ENCODE results near the gene MIEN1.
"Not testable (repeated sequence)": the region's sequence is repeated elsewhere in the genome, so short reads cannot be mapped to it uniquely, and the experiment has no call there.

The MIEN1 gene

GRCh38 chr17:39730095-39730921, at the start of gene MIEN1:
Gene MIEN1 (minus strand): TSS chr17:39730532. CDS start chr17:39730495, 37 bp downstream.
- DNase-seq (ENCODE audit: low read depth in 2 of 2): peak; percentile 88 to 97

- DNase-seq (ENCODE audit: low read depth in 2 of 2): no peak
Observed at GRCh38 chr17:39777534-39778365, 47.4 kb upstream of the MIEN1 start.

- no peak for DNase-seq (ENCODE audit: low read depth in 2 of 2)
Observed at GRCh38 chr17:39776252-39776651, 45.9 kb upstream of the MIEN1 start.

- no peak for DNase-seq (ENCODE audit: low read depth in 2 of 2)
Observed at GRCh38 chr17:39775031-39775430, 44.7 kb upstream of the MIEN1 start.

- no peak for DNase-seq (ENCODE audit: low read depth in 2 of 2)
Observed at GRCh38 chr17:39774047-39774446, 43.7 kb upstream of the MIEN1 start.

GRCh38 chr17:39772987-39773934, 42.9 kb upstream of the MIEN1 start:
- DNase-seq (ENCODE audit: low read depth in 2 of 2): no peak

GRCh38 chr17:39772415-39772814, 42.1 kb upstream of the MIEN1 start:
- no peak for DNase-seq (ENCODE audit: low read depth in 2 of 2)

GRCh38 chr17:39769974-39770587, 39.7 kb upstream of the MIEN1 start:
- DNase-seq (ENCODE audit: low read depth in 2 of 2): no peak

GRCh38 chr17:39767147-39767546, 36.8 kb upstream of the MIEN1 start:
- no peak for DNase-seq (ENCODE audit: low read depth in 2 of 2)

- DNase-seq (ENCODE audit: low read depth in 2 of 2): no peak
Observed at GRCh38 chr17:39765766-39766165, 35.4 kb upstream of the MIEN1 start.

GRCh38 chr17:39765175-39765574, 34.8 kb upstream of the MIEN1 start:
- DNase-seq (ENCODE audit: low read depth in 2 of 2): no peak

GRCh38 chr17:39764171-39764570, 33.8 kb upstream of the MIEN1 start:
- not testable (repeated sequence) for DNase-seq (ENCODE audit: low read depth in 2 of 2)

GRCh38 chr17:39763051-39763820, 32.9 kb upstream of the MIEN1 start:
- no peak for DNase-seq (ENCODE audit: low read depth in 2 of 2)

- no peak for DNase-seq (ENCODE audit: low read depth in 2 of 2)
Observed at GRCh38 chr17:39761861-39762496, 31.6 kb upstream of the MIEN1 start.

GRCh38 chr17:39759204-39759603, 28.9 kb upstream of the MIEN1 start:
- DNase-seq (ENCODE audit: low read depth in 2 of 2): no peak

GRCh38 chr17:39757931-39758873, 27.9 kb upstream of the MIEN1 start:
- DNase-seq (ENCODE audit: low read depth in 2 of 2): no peak

- DNase-seq (ENCODE audit: low read depth in 2 of 2): no peak
Observed at GRCh38 chr17:39757176-39757662, 26.9 kb upstream of the MIEN1 start.

- DNase-seq (ENCODE audit: low read depth in 2 of 2): no peak
Observed at GRCh38 chr17:39756380-39757079, 26.2 kb upstream of the MIEN1 start.
